ENCODE data around the gene ATP6V0B. TPM values are rescaled to one million over a fixed set of nuclear protein-coding genes. Genes with fewer than 3 reads are reported as not detected.

ATP6V0B gene
- total and polyA plus RNA-seq, 2 of the 13 experiments (the other 11 are each of a cell fraction or from before 2014, with no cell fraction given), result 157 to 161 TPM

DNA sequence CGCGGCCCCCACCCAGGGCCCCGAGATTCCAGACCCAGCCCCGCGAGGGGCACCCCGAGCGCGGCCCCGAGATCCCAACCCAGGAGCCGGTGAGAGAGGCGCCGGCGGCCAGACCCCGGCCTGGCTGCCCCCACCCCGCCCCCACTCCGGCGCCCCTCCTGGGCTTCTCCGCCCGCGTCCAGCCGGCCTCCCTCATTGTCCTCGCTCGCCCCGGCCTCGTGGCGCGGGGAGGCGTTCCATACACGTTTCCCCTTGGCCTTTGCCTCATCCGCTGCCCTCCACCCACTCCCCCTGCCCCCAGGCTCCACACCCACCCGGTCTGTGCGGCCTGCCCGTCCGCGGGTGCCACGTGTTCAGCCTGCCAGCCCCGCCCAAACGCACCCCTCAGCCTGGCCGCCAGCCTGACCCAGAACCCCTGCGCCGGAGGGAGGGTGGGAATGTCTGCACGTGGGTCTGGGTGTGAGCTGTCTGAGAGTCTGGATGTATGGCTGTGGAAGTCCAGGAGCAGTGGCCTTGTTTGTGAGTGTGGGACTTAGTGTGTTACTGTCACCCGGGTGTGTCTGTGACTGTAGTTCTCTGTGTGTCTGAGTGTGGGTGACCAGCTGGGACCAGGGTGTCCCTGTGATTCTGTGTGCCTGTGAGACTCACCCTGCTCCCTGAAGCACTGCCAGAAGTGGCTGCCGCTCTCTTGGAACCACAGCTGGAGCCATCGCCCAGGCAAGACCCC lies 4.9 kb downstream of the ATP6V0B start (continued):
- TF ChIP-seq ZFP36 (IDR thresholded peaks at IDR 0.05; ENCODE audit: borderline replicate concordance, low read depth, low read length, partially characterized antibody), result no peak
- TF ChIP-seq SYNCRIP (IDR thresholded peaks at IDR 0.05; ENCODE audit: insufficient read depth, low read depth, low read length), result no peak
- TF ChIP-seq PCBP1 (IDR thresholded peaks at IDR 0.05; ENCODE audit: borderline replicate concordance, low read depth, low read length), result no peak
- TF ChIP-seq USF2 (IDR thresholded peaks at IDR 0.05; ENCODE audit: low read depth, low read length), result no peak
- no peak; the same call in 1 of the 2 replicates for TF ChIP-seq USF2 (CRISPR knock-in tag; IDR thresholded peaks at IDR 0.05; ENCODE audit: borderline replicate concordance)
- no peak for TF ChIP-seq ZNF746 (CRISPR knock-in tag; IDR thresholded peaks at IDR 0.05)
- TF ChIP-seq ZNF33B (CRISPR knock-in tag; IDR thresholded peaks at IDR 0.05), result 0 out of 2 replicates have a peak, but pooled peaks have one; percentile 28
- peak; percentile 42; the same call in 1 of the 2 replicates for TF ChIP-seq MED13 (CRISPR knock-in tag; IDR thresholded peaks at IDR 0.05)
- TF ChIP-seq GZF1 (CRISPR knock-in tag; IDR thresholded peaks at IDR 0.05), result no peak
- no peak for TF ChIP-seq ZIK1 (CRISPR knock-in tag; IDR thresholded peaks at IDR 0.05; ENCODE audit: borderline replicate concordance, low read depth)
- 0 out of 2 replicates have a peak, but pooled peaks have one; percentile 59 for TF ChIP-seq ZNF660 (CRISPR knock-in tag; IDR thresholded peaks at IDR 0.05; ENCODE audit: borderline replicate concordance, low read depth)
- no peak for TF ChIP-seq ZNF549 (CRISPR knock-in tag; IDR thresholded peaks at IDR 0.05)
- no peak for TF ChIP-seq ZNF451 (CRISPR knock-in tag; IDR thresholded peaks at IDR 0.05)
- peak; percentile 49; the same call in 1 of the 2 replicates for TF ChIP-seq KMT2B (CRISPR knock-in tag; IDR thresholded peaks at IDR 0.05)
- no peak for TF ChIP-seq CBX1 (IDR thresholded peaks at IDR 0.05; ENCODE audit: low read depth)
- peak; percentile 77 for TF ChIP-seq ZFY (CRISPR knock-in tag; IDR thresholded peaks at IDR 0.05)
- no peak for TF ChIP-seq SNAI1 (CRISPR knock-in tag; IDR thresholded peaks at IDR 0.05; ENCODE audit: borderline replicate concordance)
- TF ChIP-seq, protein P1, sequence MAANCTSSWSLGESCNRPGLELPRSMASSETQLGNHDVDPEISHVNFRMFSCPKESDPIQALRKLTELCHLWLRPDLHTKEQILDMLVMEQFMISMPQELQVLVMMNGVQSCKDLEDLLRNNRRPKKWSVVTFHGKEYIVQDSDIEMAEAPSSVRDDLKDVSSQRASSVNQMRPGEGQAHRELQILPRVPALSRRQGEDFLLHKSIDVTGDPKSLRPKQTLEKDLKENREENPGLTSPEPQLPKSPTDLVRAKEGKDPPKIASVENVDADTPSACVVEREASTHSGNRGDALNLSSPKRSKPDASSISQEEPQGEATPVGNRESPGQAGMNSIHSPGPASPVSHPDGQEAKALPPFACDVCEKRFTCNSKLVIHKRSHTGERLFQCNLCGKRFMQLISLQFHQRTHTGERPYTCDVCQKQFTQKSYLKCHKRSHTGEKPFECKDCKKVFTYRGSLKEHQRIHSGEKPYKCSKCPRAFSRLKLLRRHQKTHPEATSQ (CRISPR knock-in tag; IDR thresholded peaks at IDR 0.05; ENCODE audit: borderline replicate concordance), result no peak
- no peak for TF ChIP-seq SRY (CRISPR knock-in tag; IDR thresholded peaks at IDR 0.05)
- no peak for TF ChIP-seq CBX2 (IDR thresholded peaks at IDR 0.05; ENCODE audit: low read depth, low read length)
- TF ChIP-seq CBX2 (CRISPR knock-in tag; IDR thresholded peaks at IDR 0.05; ENCODE audit: low read depth), result no peak
- no peak for TF ChIP-seq ZBED4 (CRISPR knock-in tag; IDR thresholded peaks at IDR 0.05; ENCODE audit: borderline replicate concordance)
- no peak; the same call in 1 of the 2 replicates for TF ChIP-seq ZNF296 (CRISPR knock-in tag; conservative IDR thresholded peaks at IDR 0.05)

Data from HepG2 (cell line).